ENCODE measurements around the gene AMOT. TPM values are rescaled to one million over a fixed set of nuclear protein-coding genes. Genes with fewer than 3 reads are reported as not detected.

The AMOT gene
- total and polyA plus RNA-seq, 2 donors (not counting 1 experiment from before 2014, with no cell fraction given): 0.91 to 5.2 TPM

DNA sequence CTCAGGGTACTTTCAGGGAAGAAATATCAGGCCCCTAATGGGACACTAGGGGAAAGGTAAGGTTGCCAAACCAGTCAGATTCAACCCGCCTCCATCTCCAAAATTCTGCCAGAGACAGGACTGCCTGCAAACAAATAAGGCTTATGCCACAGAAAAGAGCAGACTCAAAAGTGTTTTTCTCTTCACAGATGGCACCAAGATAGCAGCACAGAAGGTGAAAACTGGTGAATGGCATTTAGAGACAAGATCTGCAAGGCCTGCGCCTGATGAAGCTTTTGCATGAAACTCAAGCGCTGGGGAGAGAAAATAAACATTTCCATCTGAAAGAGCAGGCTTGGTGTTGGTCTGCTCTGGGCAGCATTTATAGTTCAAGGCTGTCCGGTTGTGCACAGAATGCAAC, 27.9 kb downstream of the AMOT start:
- H3K9me3 Mint-ChIP-seq (ENCODE audit: insufficient read depth): no peaks in the 10 kb centered on the region
- ATAC-seq (ENCODE audit: low read depth) (no peak), DNase-seq (no peak)
- WGBS (ENCODE audit: insufficient coverage): 100% methylated on average over 1 of the region's 4 CpGs
- H4K20me1 ChIP-seq (ENCODE audit: control insufficient read depth, insufficient read depth, low read length, poor library complexity, severe bottlenecking): no peaks in the 10 kb centered on the region
- ChIA-PET POLR2A (no interaction called here), CTCF (no interaction called here)
- no peaks in the 10 kb centered on the region for H3K4me1 Mint-ChIP-seq
- no peaks in the 10 kb centered on the region for H3K79me2 ChIP-seq (ENCODE audit: control insufficient read depth, insufficient read depth, low read length)
- no peaks in the 10 kb centered on the region for H3K27me3 Mint-ChIP-seq
- H3K27ac Mint-ChIP-seq: no peak overlapping the region
- H3K4me3 Mint-ChIP-seq: no peak overlapping the region
- no peak for TF ChIP-seq EZH2 (IDR thresholded peaks at IDR 0.05; ENCODE audit: borderline replicate concordance, insufficient read depth, low read depth, low read length, poor library complexity, severe bottlenecking)
- no peak for TF ChIP-seq CTCF (IDR thresholded peaks at IDR 0.05)
- no peaks in the 10 kb centered on the region for H3K36me3 ChIP-seq (replicated peaks in 1 of 2; ENCODE audit: control extremely low read depth in 1 of 2, control insufficient read depth in 1 of 2, extremely low read depth in 1 of 2, insufficient read depth in 2 of 2, low read length in 1 of 2)
- H3K4me2 ChIP-seq (replicated peaks; ENCODE audit: low read depth, low read length, poor library complexity, severe bottlenecking): no peak overlapping the region
- no peak overlapping the region for H3K4me3 ChIP-seq (ENCODE audit: control extremely low read depth in 1 of 5, extremely low read depth in 1 of 5, insufficient read depth in 1 of 5, low read depth in 2 of 5, low read length in 4 of 5)
- H2AFZ ChIP-seq (ENCODE audit: insufficient read depth, low read depth, low read length, poor library complexity, severe bottlenecking): no peak overlapping the region
- no peaks in the 10 kb centered on the region for H3K9me3 ChIP-seq (ENCODE audit: control extremely low read depth in 1 of 3, control insufficient read depth in 2 of 3, insufficient read depth in 1 of 3, low read length in 2 of 3)
- intact Hi-C loops (cut with micrococcal nuclease): no loop called here
- H3K9ac ChIP-seq (ENCODE audit: low read length): no peak overlapping the region
- H3K27ac ChIP-seq (ENCODE audit: low read length in 2 of 2): no peak overlapping the region
- no peaks in the 10 kb centered on the region for H3K4me1 ChIP-seq (ENCODE audit: control insufficient read depth in 2 of 2, insufficient read depth in 2 of 2, low read length in 2 of 2)
- no peaks in the 10 kb centered on the region for H3K27me3 ChIP-seq (replicated peaks in 1 of 4; ENCODE audit: control extremely low read depth in 1 of 4, control insufficient read depth in 3 of 4, insufficient read depth in 4 of 4, low read length in 3 of 4)

DNA sequence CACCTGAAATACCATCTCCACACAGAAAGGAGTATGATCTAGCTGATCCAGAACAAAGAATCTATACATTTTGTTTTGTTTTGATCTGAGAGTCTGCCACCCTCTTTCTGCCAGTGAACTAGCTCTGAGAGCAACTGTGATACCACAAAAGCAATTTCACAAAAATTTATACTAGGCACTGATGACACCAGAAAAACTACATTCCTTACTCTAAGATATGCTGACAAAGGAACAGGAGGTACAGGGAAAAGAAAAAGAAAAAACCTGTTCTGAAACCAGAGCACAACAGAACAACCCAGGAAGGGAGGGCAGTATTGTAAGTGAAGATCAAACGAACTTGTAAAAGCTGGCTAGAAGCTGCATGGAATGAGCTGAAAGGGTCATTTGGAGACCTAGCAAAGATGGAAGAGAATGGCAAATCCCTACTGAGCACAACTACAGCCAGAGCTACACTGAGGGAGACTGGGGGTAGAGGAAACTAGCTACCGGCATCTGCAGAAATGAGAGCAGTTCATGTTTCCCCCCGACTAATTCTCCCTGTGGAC, 31.9 kb downstream of the AMOT start:
- H4K20me1 ChIP-seq (ENCODE audit: control insufficient read depth, insufficient read depth, low read length, poor library complexity, severe bottlenecking): no peaks in the 10 kb centered on the region
- Mint-ChIP-seq H3K9me3 (ENCODE audit: insufficient read depth) (no peaks in the 10 kb centered on the region), H3K4me3 (no peak overlapping the region), H3K27me3 (no peaks in the 10 kb centered on the region), H3K27ac (no peak overlapping the region), H3K4me1 (no peaks in the 10 kb centered on the region)
- POLR2A ChIA-PET: no interaction called here
- no peak overlapping the region for H3K4me3 ChIP-seq (ENCODE audit: control extremely low read depth in 1 of 5, extremely low read depth in 1 of 5, insufficient read depth in 1 of 5, low read depth in 2 of 5, low read length in 4 of 5)
- CTCF ChIA-PET: no interaction called here
- H3K4me1 ChIP-seq (ENCODE audit: control insufficient read depth in 2 of 2, insufficient read depth in 2 of 2, low read length in 2 of 2): no peaks in the 10 kb centered on the region
- H3K79me2 ChIP-seq (ENCODE audit: control insufficient read depth, insufficient read depth, low read length): no peaks in the 10 kb centered on the region
- no peaks in the 10 kb centered on the region for H3K27me3 ChIP-seq (replicated peaks in 1 of 4; ENCODE audit: control extremely low read depth in 1 of 4, control insufficient read depth in 3 of 4, insufficient read depth in 4 of 4, low read length in 3 of 4)
- no peak overlapping the region for H3K9ac ChIP-seq (ENCODE audit: low read length)
- H3K36me3 ChIP-seq (replicated peaks in 1 of 2; ENCODE audit: control extremely low read depth in 1 of 2, control insufficient read depth in 1 of 2, extremely low read depth in 1 of 2, insufficient read depth in 2 of 2, low read length in 1 of 2): no peaks in the 10 kb centered on the region
- no peaks in the 10 kb centered on the region for H3K9me3 ChIP-seq (ENCODE audit: control extremely low read depth in 1 of 3, control insufficient read depth in 2 of 3, insufficient read depth in 1 of 3, low read length in 2 of 3)
- H3K27ac ChIP-seq (ENCODE audit: low read length in 2 of 2): no peak overlapping the region
- intact Hi-C loops (cut with micrococcal nuclease): no loop called here
- no peak overlapping the region for H3K4me2 ChIP-seq (replicated peaks; ENCODE audit: low read depth, low read length, poor library complexity, severe bottlenecking)
- DNase-seq: no peak
- TF ChIP-seq EZH2 (IDR thresholded peaks at IDR 0.05; ENCODE audit: borderline replicate concordance, insufficient read depth, low read depth, low read length, poor library complexity, severe bottlenecking) (no peak), CTCF (IDR thresholded peaks at IDR 0.05) (no peak)
- WGBS (ENCODE audit: insufficient coverage): no CpG with 5 or more reads among the region's 3 CpGs
- ATAC-seq (ENCODE audit: low read depth): no peak
- H2AFZ ChIP-seq (ENCODE audit: insufficient read depth, low read depth, low read length, poor library complexity, severe bottlenecking): no peak overlapping the region

Measured in B cell (primary cell).